ENCODE results near the gene BLOC1S1.

BLOC1S1 gene

DNA sequence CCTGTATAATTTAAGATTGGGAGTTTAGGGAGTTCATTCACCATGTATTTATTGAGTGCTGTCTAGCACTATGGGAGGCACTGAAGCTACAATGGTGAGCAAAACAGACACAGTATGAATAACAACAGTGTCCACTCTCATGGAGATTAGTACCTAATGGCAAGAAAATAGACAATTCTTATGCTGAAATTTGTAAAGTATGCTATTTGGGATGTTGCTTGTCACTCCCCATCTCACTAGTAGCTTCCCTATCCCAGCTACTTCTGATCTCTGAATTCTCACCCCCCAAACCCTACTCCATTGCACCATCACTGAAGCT lies 31.0 kb downstream of the BLOC1S1 start:
- TF ChIP-seq EGR1 (IDR thresholded peaks at IDR 0.05) (no peak), RAD21 (IDR thresholded peaks at IDR 0.05; ENCODE audit: low read depth) (no peak), ZBTB7A (IDR thresholded peaks at IDR 0.05; ENCODE audit: low read depth) (no peak), FOXM1 (IDR thresholded peaks at IDR 0.05; ENCODE audit: borderline replicate concordance, low read depth) (no peak), YY1 (IDR thresholded peaks at IDR 0.05; ENCODE audit: low read depth) (no peak), CEBPB (IDR thresholded peaks at IDR 0.05) (no peak), NFIC (IDR thresholded peaks at IDR 0.05) (no peak), TCF12 (IDR thresholded peaks at IDR 0.05; ENCODE audit: low read depth) (no peak), EP300 (IDR thresholded peaks at IDR 0.05; ENCODE audit: borderline replicate concordance) (no peak), CREB1 (IDR thresholded peaks at IDR 0.05; ENCODE audit: low read depth) (no peak), TAF1 (IDR thresholded peaks at IDR 0.05; ENCODE audit: low read depth) (no peak), TEAD4 (IDR thresholded peaks at IDR 0.05) (no peak)
- TF ChIP-seq, protein P1, sequence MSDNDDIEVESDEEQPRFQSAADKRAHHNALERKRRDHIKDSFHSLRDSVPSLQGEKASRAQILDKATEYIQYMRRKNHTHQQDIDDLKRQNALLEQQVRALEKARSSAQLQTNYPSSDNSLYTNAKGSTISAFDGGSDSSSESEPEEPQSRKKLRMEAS (IDR thresholded peaks at IDR 0.05), result no peak
- TF ChIP-seq, protein P2, sequence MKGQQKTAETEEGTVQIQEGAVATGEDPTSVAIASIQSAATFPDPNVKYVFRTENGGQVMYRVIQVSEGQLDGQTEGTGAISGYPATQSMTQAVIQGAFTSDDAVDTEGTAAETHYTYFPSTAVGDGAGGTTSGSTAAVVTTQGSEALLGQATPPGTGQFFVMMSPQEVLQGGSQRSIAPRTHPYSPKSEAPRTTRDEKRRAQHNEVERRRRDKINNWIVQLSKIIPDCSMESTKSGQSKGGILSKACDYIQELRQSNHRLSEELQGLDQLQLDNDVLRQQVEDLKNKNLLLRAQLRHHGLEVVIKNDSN (IDR thresholded peaks at IDR 0.05), result no peak
- TF ChIP-seq, protein P3, sequence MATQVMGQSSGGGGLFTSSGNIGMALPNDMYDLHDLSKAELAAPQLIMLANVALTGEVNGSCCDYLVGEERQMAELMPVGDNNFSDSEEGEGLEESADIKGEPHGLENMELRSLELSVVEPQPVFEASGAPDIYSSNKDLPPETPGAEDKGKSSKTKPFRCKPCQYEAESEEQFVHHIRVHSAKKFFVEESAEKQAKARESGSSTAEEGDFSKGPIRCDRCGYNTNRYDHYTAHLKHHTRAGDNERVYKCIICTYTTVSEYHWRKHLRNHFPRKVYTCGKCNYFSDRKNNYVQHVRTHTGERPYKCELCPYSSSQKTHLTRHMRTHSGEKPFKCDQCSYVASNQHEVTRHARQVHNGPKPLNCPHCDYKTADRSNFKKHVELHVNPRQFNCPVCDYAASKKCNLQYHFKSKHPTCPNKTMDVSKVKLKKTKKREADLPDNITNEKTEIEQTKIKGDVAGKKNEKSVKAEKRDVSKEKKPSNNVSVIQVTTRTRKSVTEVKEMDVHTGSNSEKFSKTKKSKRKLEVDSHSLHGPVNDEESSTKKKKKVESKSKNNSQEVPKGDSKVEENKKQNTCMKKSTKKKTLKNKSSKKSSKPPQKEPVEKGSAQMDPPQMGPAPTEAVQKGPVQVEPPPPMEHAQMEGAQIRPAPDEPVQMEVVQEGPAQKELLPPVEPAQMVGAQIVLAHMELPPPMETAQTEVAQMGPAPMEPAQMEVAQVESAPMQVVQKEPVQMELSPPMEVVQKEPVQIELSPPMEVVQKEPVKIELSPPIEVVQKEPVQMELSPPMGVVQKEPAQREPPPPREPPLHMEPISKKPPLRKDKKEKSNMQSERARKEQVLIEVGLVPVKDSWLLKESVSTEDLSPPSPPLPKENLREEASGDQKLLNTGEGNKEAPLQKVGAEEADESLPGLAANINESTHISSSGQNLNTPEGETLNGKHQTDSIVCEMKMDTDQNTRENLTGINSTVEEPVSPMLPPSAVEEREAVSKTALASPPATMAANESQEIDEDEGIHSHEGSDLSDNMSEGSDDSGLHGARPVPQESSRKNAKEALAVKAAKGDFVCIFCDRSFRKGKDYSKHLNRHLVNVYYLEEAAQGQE (IDR thresholded peaks at IDR 0.05; ENCODE audit: low read depth), result no peak

DNA sequence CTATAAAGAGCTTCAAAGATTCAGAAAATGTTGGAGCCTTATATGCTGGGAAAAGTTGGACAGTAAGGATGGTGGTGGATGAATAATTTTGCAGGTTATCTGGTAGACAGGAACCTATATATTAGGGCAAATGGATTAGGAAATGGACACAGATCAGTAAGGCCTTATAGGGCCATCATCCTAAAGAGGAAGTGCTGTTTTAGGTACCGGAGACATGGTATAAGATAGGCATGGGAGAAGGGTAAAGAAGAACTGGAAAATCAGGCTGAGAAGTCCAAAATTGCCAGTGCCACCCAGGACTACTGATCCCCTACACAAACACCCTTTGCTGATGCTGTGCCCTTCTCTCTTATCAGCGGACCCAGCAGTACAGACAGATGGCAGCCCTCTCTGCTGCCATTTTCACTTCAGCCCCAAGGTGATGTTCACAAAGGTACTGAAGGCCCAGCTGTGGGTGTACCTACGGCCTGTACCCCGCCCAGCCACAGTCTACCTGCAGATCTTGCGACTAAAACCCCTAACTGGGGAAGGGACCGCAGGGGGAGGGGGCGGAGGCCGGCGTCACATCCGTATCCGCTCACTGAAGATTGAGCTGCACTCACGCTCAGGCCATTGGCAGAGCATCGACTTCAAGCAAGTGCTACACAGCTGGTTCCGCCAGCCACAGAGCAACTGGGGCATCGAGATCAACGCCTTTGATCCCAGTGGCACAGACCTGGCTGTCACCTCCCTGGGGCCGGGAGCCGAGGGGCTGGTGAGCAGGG lies 32.6 kb downstream of the BLOC1S1 start:
- TF ChIP-seq YY1 (IDR thresholded peaks at IDR 0.05; ENCODE audit: low read depth) (no peak), ZBTB7A (IDR thresholded peaks at IDR 0.05; ENCODE audit: low read depth) (no peak)
- TF ChIP-seq, protein P1 (IDR thresholded peaks at IDR 0.05), result no peak

DNA sequence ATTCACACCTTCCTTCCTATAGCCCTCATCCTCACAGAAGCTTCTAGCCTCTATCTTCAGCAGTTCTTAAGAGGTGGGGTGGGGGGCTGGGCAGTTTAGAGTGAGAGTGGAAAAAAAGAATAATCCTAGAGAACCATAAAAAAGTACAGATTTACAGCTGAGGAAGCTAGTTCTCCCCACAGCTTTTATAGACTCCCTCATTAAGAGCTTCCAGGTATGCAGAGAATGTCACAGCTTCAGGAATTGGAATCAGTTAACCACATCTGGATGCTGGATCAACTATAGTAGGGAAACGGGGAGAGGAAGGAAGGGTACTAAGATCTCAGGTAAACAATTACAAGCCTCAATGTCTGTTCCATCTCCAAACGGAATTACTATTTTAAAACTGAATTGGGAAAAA lies 39.4 kb downstream of the BLOC1S1 start:
- TF ChIP-seq, protein P3 (IDR thresholded peaks at IDR 0.05; ENCODE audit: low read depth), result no peak
- TF ChIP-seq FOXM1 (IDR thresholded peaks at IDR 0.05; ENCODE audit: borderline replicate concordance, low read depth) (no peak), TEAD4 (IDR thresholded peaks at IDR 0.05) (no peak), TAF1 (IDR thresholded peaks at IDR 0.05; ENCODE audit: low read depth) (no peak), EGR1 (IDR thresholded peaks at IDR 0.05) (no peak), CEBPB (IDR thresholded peaks at IDR 0.05) (no peak), TCF12 (IDR thresholded peaks at IDR 0.05; ENCODE audit: low read depth) (no peak), CREB1 (IDR thresholded peaks at IDR 0.05; ENCODE audit: low read depth) (no peak), EP300 (IDR thresholded peaks at IDR 0.05; ENCODE audit: borderline replicate concordance) (no peak)
- TF ChIP-seq, protein P1 (IDR thresholded peaks at IDR 0.05), result no peak
- TF ChIP-seq, protein P2 (IDR thresholded peaks at IDR 0.05), result no peak

DNA sequence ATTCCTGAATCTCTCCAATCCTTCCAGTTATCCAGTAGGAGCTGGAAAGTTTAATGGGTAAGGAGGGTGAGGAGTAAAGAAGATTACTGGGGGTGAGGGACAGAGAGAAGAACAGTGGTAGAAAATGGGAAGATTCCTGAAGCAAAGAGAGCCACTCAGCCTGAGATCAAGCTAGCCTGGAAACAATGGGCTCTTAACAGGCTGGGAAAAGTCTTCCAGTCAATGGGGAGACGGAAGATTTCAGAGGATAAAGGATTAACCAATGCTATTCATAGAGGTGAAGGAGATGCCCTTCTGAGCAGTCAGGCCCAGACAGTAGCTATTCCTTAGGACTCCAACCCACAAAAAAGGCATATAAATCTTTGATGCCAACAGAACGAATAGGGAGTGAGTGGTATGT lies 41.9 kb downstream of the BLOC1S1 start:
- no peak for TF ChIP-seq CEBPB (IDR thresholded peaks at IDR 0.05)
- no peak for TF ChIP-seq EGR1 (IDR thresholded peaks at IDR 0.05)
- TF ChIP-seq FOXM1 (IDR thresholded peaks at IDR 0.05; ENCODE audit: borderline replicate concordance, low read depth), result no peak
- TF ChIP-seq, protein P2 (IDR thresholded peaks at IDR 0.05), result no peak
- no peak for TF ChIP-seq RAD21 (IDR thresholded peaks at IDR 0.05; ENCODE audit: low read depth)
- TF ChIP-seq TCF12 (IDR thresholded peaks at IDR 0.05; ENCODE audit: low read depth), result no peak
- no peak for TF ChIP-seq TEAD4 (IDR thresholded peaks at IDR 0.05)
- TF ChIP-seq, protein P3 (IDR thresholded peaks at IDR 0.05; ENCODE audit: low read depth), result no peak
- TF ChIP-seq YY1 (IDR thresholded peaks at IDR 0.05; ENCODE audit: low read depth), result no peak
- TF ChIP-seq CREB1 (IDR thresholded peaks at IDR 0.05; ENCODE audit: low read depth), result no peak
- TF ChIP-seq, protein P1 (IDR thresholded peaks at IDR 0.05), result no peak
- no peak for TF ChIP-seq NFIC (IDR thresholded peaks at IDR 0.05)
- no peak for TF ChIP-seq ZBTB7A (IDR thresholded peaks at IDR 0.05; ENCODE audit: low read depth)

Data from Ishikawa (cell line).